Renal cortical epithelial cell (primary cell): ENCODE results near the gene SMIM45.

ENCODE experiments used
- DNase-seq: peaks from one replicate; pipeline ENCODE4 v3.0.0-alpha.2; 2011; ENCODE audit warnings: low read depth

SMIM45 gene

DNA sequence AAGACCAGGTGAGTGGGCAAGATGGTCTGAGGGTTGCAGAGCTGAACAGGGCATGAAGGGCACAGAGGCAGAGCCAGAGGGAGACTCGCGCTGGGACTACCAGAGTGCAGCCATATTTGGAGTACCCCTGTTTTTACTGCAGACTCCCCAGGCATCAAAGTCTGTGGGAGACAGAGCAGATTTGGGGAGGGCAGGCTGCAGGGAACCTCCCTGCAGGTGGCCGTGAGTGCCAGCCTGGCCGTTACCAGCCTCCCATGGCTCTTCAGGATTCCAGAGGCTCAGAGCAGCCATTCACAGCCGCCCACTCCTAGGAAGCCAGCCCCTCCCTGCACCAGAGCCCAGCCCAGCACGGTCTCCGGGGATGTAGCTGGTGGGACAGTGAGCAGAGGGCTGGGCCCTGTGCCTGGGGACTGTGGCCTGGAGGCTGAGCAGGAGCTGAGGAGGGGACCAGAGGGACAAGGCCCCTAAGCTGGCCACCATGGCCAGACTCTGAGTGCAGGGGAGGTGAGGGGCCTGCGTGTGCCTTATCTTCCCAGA lies 17.2 kb downstream of the SMIM45 start, which contains the start of gene SEPTIN3:
TSS of gene SEPTIN3 (plus strand) at position 334 of the 537 bp plus-strand sequence. CDS start 2,050 bp downstream, outside the sequence.
- DNase-seq: no peak

DNA sequence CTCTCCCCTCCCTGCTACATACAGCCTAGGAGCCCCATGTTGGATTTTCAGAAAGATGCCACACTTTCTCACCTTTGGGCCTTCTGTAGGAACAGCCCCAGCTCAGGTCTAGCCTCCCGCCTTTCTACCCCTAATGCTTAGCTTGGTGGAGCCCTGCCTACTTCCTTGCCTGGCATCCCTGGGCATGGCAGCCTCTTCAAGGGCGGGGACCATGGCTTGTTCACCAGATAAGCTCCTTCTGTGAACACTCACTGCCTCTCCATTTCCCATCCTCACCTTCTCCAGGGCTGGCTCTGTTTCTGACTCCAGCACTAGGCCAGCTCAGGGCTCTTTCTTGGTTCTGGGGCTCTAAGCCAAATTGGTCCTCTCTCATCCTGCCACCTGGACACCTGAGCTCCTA lies 18.7 kb downstream of the SMIM45 start:
- no peak for DNase-seq

DNA sequence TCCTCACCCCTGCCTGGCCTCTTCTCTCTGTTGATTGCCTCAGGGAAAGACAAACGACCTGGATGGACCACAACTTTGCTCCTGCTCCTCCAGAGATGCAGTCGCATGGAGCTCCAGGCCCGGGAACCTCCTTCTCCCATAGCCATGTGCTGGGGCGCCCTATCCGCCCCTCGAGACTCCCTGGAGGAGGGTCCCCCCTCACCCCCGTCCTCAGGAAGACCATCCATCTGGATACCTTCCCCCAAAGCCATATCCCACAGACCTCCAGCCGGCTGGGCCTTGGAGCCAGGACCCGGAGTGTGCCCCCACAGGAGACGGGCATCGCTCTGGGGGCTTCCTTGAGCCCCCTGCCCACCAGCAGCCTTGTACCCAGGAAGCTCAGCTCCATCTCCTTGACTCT lies 19.5 kb downstream of the SMIM45 start:
- no peak for DNase-seq

DNA sequence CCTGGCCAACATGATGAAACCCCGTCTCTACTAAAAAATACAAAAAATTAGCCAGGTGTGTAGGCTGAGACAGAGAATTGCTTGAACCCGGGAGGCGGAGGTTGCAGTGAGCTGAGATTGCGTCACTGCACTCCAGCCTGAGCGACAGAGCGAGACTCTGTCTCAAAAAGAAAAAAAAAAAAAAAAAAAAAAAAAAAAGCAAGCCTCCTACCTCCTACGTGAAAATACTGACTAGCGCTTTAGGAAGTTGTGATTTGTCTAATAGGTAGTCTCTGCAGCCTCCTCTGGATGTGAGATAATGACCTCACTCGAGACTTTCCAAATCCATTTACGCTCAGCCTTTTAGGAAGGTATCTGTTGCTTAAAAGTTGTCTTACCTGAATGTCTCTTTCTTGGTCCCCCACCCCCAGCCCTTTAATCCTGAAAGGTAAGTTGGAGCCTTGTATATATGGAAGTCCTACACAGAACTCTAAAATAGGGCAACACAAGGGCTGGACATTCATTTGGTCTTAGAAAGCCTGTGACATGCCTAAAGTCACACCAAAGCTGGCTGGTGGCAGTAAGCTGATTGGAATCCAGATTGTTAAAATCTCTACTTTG lies 22.8 kb downstream of the SMIM45 start:
- no peak for DNase-seq

DNA sequence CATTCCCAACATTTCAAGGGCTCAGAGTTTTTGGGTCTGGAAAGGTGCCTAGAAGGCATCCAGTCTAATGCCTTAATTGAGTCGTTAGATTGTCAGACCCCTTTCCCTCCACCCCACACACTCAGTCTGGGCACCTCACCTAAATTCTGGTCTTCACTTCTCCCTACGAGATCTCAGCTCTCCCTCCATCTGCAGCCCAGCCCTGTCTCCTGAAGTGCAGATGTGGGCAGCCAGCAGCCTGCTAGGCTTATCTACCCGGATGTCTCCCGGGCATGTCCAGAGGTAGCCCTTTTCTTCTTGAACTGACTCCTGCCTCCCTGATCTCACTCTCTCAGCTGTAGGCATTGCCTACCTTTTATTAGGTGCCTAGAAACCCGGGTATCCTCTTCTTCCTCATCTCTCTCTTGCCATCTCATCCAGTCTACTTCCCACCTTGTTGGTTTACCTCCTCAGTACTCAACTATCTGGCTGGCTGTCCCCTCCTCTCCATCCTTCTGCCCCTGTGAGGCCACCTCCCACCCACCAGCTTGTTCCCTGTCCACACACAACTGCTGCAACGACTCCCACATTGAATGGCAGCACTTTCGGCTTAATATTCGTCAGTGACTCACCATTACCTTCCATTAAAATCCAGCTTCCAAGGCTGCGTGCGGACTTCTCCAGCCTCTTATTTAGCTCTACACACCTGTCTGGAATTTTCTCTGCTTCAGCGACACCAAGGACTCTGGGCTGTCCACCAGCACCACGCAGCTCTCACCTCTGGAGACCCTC lies 23.5 kb downstream of the SMIM45 start:
- no peak for DNase-seq

DNA sequence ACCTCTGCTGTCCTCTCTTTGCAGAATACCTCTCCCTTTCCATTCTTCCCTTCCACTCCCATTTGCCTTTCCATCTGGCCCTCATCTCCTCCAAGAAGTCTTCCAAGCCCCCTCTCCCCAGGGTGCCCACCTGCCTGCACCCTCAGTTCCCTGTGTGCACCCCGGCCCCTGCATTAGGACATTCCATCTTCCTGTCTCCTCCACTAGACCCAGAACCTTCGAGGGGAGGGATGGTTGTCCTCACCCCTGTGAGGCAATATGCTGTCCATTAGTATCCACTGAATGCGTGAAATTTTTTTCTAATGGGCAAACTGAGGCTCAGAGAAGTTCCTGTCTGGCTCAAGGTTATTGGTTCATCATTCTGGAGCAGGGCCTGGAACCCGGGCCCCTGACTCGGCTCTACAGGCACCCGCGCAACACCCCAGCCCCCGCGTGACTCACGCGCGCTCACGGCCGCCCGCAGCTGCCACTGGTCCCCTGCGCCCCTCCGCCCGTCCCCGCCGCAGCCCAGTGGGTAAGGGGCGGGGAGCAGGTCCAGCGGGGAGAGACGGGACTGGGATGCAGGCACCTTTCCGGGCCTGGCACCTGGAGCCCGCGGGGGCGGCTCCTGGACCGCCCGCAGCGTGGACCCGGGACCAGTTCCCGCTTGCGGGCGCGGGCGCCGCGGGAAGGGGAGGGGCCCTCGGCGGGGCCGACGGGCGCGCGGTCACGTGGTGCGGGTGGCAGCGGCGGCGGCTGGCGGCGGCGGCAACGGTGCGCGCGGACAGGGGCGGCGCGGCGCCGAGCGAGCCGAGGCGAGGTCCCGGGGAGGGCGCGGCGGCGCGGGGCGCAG lies 24.3 kb downstream of the SMIM45 start:
- no peak for DNase-seq

DNA sequence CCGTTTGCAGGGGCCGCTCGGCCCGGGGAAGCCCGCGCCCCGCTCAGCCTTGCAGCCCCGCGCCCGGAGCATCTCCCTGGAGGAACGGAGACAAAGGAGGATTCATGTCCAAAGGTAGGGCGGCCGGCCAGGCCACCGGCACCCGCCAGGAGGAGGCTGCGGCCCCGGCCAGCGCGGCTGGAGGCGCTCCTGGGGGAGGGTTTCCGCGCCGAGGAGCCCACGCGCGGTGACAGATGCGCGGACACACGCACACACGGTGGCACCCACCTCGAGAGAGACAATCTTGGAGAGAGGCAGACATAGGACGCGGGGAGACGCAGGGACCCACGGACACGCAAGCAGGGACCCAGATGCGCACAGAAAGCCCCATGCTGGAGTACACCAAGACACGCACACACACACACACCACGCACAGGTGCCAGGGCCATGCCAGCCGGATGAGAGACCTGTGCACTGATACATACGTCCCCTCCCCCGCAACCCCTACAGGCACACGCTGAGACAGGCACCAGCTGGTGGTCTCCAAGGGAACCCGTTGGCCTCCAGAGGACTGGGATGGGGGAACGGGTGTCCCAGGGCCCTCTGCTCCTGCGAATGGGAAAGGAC lies 25.1 kb downstream of the SMIM45 start:
- DNase-seq: no peak

DNA sequence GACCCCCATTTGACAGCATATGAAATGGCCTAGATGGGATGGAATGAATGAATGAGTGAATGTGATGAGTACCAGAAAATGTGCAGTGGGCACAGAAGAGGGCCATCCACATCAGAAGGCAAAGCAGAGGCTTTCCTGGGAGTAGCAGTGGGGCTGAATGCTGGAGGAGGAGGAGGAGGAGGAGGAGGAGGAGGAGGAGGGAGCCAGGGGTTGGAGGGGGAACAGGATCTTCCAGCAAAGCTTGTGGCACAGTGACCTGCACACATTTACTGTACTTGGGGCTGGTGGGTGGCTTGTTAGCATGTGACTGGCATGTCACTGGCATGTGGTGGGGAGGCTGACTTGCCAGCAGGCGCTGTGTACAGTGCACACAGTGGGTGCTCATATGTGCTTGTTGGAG lies 26.8 kb downstream of the SMIM45 start:
- no peak for DNase-seq

DNA sequence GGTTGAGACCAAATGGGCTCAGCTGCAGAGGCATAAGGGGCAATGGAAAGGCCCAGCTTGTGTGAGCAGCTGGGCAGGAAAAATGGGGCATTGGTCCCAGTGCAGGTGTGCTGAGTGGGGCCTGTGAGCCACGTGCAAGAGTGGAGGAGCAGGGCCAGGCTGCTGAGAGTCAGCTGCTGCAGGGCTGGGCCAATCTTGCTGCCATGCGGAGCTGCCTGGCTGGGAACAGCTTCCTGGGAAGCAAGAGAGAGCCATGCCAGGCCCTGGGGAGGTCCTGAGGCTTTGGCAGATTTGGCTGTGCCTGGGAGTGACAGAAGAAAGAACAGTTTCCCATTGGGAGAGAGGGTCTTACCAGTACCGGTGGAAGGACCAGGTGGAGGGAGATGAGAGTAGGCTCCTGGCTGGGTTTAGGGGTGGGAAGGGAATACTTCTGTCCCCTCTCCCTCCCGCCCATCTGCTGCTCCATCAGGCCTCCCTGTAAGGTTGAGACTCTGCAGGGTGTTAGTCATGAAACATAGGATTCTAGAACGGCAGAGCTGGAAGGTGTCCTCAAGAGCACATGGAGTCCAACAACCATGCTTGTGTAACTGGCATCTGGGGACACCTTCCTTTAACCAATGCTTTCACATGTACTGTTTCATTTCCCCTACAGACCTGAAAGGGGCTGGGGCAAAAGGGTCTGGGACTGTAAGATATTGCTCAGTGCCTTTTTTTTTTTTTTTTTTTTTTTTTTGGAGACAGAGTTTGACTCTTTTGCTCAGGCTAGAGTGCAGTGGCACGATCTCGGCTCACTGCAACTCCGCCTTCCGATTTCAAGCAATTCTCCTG lies 27.7 kb downstream of the SMIM45 start:
- no peak for DNase-seq

DNA sequence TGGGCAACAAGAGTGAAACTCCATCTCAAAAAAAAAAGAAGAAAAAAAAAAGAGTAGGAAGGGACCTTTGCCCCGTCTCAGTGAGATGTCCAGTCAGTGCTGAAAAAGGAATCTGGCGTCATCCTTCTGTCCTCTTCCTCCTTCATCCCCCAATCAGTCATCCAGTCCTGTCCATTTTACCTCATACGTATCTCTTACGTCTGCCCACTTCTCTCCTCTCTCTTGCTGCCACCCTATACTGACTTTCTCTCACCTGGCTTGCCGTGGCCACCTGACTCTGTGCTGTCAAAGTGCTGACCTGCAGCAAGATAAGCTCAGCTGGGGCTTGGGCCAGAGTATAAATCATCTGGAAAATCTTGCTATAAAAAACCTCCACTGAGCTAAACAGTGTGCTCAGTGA lies 30.9 kb downstream of the SMIM45 start:
- DNase-seq: no peak

DNA sequence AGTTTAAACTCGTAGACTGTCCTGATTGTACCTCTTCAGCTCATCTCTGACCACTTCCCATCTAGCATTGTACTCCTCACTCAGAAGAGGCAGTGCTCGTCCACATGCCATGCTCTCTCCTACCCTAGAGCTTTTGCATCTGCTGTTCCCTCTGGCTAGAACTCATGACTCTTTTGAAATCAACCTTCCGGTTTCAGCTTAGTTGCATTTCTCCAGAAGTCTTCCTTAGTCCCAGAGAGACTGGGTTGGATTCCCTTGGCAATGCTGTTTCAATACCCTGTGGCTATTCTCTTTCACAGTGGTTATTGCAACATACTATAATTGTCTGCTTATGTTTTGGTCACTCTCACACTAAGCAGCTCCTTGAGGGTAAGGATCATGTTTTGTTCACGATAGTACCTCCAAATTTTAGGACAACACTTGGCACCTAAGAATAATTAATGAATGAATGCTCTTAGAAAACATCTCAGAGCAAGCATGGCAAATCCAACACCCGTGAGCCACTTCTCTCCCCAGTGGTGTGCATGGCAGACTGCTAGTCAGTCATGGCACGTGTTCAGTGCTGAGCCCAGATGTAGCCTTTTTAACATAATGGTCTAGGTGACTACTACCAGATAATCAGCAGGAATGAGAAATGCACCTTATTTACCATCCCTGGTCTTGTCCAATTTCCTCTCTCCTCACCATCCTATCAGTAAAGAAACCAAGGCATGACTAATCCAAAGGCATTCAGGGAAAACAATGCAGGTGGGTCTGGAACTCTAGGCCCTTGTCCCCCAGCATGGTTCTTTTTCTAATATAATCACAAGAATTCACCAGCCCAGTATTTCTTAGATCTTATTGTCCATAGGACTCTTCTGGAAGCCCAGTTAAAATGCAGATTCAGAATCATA lies 31.8 kb downstream of the SMIM45 start:
- peak; percentile 25 for DNase-seq

DNA sequence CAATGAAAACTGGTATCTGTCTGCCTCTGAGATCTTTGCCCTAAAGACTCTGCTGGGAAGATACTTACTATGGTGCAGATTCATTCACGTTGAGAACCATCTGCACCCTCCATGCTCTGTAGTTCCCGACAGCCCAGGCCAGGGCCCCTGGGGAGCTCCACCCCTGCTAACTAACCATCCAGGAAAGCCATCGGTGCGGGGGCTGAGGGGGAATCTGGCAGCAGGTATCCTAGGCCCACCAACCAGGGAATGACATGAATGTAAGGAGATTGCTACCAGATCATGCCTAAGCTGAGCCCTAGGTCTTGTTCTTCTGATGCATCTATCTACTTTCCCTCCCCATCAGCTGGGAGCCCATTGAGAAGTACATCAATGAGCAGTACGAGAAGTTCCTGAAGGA lies 35.3 kb downstream of the SMIM45 start:
- no peak for DNase-seq

DNA sequence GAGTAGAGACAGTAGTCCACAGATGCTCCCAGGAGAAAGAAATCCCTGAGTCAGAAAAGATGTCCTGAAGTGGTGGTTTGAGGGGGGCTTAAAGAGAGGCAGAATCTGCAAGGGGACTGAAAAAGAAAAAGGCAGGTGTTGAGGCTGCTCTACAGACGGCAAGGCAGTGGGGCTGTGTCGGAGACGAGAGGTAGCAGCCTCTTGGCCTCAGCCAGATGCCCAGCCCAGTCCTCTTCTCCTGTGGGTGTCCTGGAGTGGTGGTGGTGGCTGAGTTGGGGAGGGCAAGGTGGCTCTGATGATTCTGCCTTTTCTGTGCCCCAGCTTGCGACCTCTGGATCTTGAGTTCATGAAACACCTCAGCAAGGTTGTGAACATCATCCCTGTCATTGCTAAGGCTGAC lies 37.3 kb downstream of the SMIM45 start:
- DNase-seq: no peak

DNA sequence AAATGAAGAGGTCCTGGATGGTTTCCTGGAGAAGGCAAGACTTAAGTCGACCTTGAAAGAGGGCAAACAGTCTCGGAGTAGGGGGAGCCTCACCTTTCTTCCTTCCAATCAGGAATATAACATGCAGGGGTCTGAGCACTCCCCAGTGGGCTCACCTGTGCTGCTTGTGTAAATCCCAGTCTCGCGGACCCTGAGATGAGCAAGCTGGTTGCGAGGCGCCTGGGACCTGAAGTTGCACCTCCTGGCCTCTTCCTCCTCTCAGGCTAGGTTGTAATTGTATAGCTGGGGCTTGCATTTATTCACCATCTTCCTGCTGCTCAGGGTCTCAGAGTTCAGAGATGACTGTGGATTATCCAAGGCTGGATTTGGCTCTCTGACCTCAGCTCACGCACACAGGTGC lies 39.2 kb downstream of the SMIM45 start:
- DNase-seq: no peak

DNA sequence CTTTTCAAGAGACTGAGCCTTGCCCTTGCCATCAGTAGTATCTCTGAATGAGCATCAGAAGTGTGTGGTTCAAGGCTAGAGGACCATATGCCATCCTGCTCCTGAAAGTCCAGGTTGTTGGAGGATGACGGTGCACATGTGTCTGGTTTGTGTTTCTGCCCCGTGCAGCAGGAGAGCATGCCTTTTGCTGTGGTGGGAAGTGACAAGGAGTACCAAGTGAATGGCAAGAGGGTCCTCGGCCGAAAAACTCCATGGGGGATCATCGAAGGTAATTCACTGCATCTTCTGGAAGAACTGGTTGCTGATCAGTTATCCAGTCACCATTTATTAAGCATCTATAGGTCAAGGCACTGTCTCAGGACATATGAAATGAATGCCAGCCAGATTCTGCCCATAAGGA lies 40.5 kb downstream of the SMIM45 start:
- DNase-seq: no peak

DNA sequence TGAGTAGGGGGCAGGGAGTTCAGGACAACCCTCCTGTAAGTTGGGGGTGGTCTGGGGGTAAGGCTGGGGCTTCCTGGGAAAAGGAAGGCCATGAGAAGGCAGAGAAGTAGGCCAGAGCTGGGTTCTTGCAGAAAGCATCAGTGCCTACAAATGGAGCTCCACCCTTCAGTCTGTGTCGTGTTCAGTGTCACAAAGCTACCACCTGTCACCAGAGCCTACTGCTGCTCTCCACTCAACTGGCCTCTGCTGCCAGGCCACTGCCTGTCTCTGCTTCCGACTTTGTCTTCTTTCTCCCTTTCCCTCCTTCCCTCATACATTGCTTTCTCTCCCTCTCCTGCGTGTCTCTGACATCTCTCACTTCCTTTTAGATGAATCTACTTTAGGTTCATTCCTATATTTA lies 43.3 kb downstream of the SMIM45 start:
- DNase-seq: no peak

DNA sequence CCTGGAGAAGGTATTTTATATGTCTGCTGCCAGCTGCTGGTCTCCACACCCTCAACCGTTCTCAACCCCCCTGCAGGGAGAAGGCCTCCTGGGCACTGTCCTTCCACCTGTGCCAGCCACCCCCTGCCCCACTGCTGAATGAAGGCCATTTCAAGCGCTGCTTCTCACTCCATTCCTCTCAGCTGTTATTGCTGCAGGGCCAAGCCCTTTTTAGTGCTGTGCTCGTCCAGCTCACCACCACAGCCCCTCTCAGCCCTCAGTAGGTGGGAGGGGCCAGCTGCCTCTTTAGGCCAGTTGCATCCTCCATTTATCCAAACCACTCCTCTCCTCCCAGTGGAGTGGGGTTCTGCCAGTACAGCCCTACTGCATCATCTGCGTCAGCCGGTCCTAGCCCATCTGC lies 44.9 kb downstream of the SMIM45 start:
- DNase-seq: no peak

DNA sequence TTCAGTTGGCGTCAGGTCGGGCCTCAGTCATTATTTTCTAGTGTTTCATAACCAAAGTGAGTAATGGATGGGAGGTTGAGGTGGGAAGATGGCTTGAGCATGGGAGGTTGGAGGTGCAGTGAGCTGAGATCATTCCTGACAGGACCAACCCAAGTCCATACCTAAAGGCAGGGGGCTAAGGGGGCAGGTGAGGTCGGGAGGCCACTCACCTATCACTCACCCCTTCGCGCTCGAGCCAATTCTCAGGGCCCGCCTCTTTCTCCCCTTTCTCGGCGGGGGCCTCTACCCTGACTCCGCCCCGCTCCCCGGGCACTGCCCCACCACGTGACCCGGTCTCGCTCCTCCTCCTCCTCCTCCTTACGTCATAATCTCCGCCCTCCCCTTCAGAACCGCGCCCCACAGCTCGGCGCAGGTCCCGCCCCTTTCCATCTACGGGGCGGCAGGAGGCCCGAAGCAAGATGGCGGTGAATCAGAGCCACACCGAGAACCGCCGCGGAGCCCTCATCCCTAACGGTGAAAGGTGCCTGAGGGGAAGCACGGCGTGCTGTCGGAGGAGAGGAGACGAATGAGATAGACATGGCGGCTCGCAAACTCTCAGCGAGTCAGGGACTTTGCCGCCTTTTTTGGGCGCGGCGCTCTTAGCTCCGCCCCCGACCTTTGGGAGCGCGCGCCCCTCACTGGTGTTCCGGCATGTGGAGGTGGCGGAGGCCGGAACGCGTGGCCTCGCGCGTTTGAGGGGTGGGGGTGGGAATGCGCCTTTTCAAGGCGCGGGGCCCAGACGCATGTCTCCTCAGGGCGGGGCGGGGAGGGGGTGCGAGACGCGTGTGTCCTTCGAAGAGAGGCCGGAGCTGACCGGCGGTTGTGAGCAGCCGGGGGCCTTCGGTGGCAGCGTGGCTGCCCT lies 46.7 kb downstream of the SMIM45 start, which contains the start of gene WBP2NL:
TSS of gene WBP2NL (plus strand) at position 428 of the 901 bp plus-strand sequence. CDS start at position 459, 31 bp downstream.
- peak; percentile 62 for DNase-seq

DNA sequence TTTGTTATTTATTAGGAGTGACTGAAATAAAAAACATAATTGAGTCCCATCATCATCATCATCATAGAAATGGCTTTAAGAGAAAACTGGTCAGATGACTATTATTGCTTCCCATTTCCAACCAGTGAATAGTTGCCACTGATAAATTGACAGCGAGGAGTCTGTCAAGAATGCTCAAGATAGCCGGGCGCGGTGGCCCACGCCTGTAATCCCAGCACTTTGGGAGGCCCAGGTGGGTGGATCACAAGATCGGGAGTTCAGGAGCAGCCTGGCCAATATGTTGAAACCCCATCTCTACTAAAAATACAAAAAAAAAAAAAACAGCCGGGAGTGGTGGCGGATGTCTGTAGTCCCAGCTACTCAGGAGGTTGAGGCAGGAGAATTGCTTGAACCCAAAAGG lies 48.5 kb downstream of the SMIM45 start:
- DNase-seq: no peak
